ENCODE data around the gene ARID5B.

DNA sequence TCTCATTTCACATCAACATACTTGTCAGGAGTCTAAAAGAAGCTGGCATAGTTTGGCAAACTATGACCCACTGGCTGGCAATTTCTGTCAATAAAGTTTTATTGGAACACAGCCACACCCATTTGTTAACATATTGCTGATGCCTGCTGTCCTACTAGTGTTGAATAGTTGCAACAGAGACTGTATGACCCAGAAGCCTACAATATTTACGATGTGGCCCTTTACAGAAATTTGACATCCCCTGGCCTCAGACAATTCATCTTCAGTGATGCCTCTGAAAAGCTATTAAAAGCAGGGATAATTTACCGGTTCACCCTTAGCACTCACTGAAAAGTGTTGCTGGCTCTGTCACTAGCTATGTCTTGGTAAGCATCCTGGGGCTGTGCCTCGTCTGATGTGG lies 155.2 kb downstream of the ARID5B start:
- TF ChIP-seq, protein P1, sequence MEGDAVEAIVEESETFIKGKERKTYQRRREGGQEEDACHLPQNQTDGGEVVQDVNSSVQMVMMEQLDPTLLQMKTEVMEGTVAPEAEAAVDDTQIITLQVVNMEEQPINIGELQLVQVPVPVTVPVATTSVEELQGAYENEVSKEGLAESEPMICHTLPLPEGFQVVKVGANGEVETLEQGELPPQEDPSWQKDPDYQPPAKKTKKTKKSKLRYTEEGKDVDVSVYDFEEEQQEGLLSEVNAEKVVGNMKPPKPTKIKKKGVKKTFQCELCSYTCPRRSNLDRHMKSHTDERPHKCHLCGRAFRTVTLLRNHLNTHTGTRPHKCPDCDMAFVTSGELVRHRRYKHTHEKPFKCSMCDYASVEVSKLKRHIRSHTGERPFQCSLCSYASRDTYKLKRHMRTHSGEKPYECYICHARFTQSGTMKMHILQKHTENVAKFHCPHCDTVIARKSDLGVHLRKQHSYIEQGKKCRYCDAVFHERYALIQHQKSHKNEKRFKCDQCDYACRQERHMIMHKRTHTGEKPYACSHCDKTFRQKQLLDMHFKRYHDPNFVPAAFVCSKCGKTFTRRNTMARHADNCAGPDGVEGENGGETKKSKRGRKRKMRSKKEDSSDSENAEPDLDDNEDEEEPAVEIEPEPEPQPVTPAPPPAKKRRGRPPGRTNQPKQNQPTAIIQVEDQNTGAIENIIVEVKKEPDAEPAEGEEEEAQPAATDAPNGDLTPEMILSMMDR (conservative IDR thresholded peaks at IDR 0.05 in 1 of 2, IDR thresholded peaks at IDR 0.05 in 1 of 2; ENCODE audit: extremely low read depth in 1 of 2, insufficient read depth in 1 of 2, low read depth in 1 of 2, low read length in 2 of 2): no peak
- no peak for TF ChIP-seq EZH2 (IDR thresholded peaks at IDR 0.05; ENCODE audit: borderline replicate concordance, low read length)

Data from mammary epithelial cell (primary cell).